Esophagus muscularis mucosa (tissue), 4 donors: ENCODE data around the gene CMPK2. TPM values are rescaled to one million over a fixed set of nuclear protein-coding genes. Genes with fewer than 3 reads are reported as not detected.

Source experiments
- DNase-seq: peaks from one replicate; pipeline ENCODE4 v3.0.0-alpha.2; 2017; ENCODE audit errors: extremely low spot score
- H3K27ac ChIP-seq, 4 donors: fragments of 200-600 bp; sonication (generic); replicated peaks in 1 of 4; 1 replicate in 3 of 4; 2 replicates in 1 of 4; pipeline ENCODE4 v1.5.1; 2016 to 2019; ENCODE audit warnings: mild to moderate bottlenecking in 1 of 4
- H3K27me3 ChIP-seq, 4 donors: fragments of 200-600 bp; sonication (generic); one replicate each; pipeline versions ENCODE4 v1.5.1 to v1.6.0; 2016 to 2019
- H3K36me3 ChIP-seq, 4 donors: fragments of 200-600 bp; sonication (generic); one replicate each; pipeline ENCODE4 v1.5.1; 2016 to 2019
- H3K4me1 ChIP-seq, 4 donors: fragments of 200-600 bp; sonication (generic); one replicate each; pipeline ENCODE4 v1.5.1; 2016 to 2019
- H3K4me3 ChIP-seq, 4 donors: fragments of 200-600 bp; sonication (generic); 1 replicate in 2 of 4; 2 replicates in 2 of 4; pipeline ENCODE4 v1.5.1; 2016 to 2019; ENCODE audit warnings: mild to moderate bottlenecking in 4 of 4, moderate library complexity in 1 of 4
- H3K9me3 ChIP-seq, 4 donors: fragments of 200-600 bp; sonication (generic); 1 replicate in 3 of 4; 2 replicates in 1 of 4; pipeline ENCODE4 v1.5.1; 2016 to 2019
- EP300 ChIP-seq: sonication (generic); formaldehyde crosslinking; IDR thresholded peaks from one replicate; pipeline ENCODE4 v1.6.1; 2017; ENCODE audit warnings: antibody characterized with exemption
- POLR2A ChIP-seq: fragments of 450-650 bp; IDR thresholded peaks from one replicate; pipeline ENCODE4 v1.6.1; 2017; ENCODE audit warnings: antibody characterized with exemption, moderate library complexity, mild to moderate bottlenecking, low read depth
- POLR2AphosphoS5 ChIP-seq, 2 donors: sonication (generic); formaldehyde crosslinking; IDR thresholded peaks; one replicate each; pipeline ENCODE4 v1.6.1; 2017; ENCODE audit warnings: antibody characterized with exemption in 2 of 2
- WGBS: methylation state at CpG from one replicate; pipeline ENCODE4 v1.1.5; 2018; 5-methylcytosine and 5-hydroxymethylcytosine counted together
- intact Hi-C: fragments of 100-400 bp; cut with DNase I; formaldehyde crosslinking; loops from one replicate; pipeline ENCODE4 v1.15.1; 2023
- total RNA-seq, 4 donors: library from RNA; depleted of rRNA; stranded (reverse); fragments of >200 nt; gene quantifications; one replicate each; pipeline versions ENCODE4 v1.1.0 to v1.2.1, GENCODE V29; 2016
- TF ChIP-seq, protein P1 (sequence below), 3 experiments: fragments of 200-600 bp in 2 of 3; fragments of 450-650 bp in 1 of 3; sonication (generic) in 2 of 3; IDR thresholded peaks; one replicate each; pipeline ENCODE4 v1.5.1; 2017 to 2019; ENCODE audit warnings: antibody characterized with exemption in 3 of 3, mild to moderate bottlenecking in 2 of 3, moderate library complexity in 1 of 3

The CMPK2 gene
- total RNA-seq, 4 donors from 2014 or later = 3.3 to 8.3 (median 5.8) TPM

DNA sequence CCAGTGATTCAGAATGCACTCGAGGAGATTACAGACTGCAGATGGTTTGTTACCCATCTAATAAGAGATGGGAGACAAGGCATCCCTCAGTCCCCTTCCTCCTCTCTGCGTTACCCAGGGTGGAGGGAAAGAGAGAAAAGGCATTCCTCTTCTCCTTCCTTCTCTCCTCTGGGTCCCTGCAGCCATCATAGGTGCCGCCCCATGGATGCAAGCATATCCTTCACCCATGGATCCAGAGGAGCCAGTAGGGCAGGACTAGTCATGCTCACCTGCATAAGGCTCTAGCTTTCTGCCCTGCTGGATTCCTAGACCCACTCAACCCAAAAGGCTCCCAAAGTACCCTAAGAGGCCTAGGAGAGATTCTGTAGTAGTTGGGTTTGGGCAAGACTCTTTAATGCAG is 20.4 kb downstream of the CMPK2 start:
- H3K9me3 ChIP-seq = peaks cover 8 to 98% (median 76%) of the 10 kb centered on the region in 4 donors
- H3K27me3 ChIP-seq = no peaks in the 10 kb centered on the region
- intact Hi-C loops = no loop called here
- WGBS = 50% methylated on average over 2 of the region's 3 CpGs
- TF ChIP-seq, protein P1, sequence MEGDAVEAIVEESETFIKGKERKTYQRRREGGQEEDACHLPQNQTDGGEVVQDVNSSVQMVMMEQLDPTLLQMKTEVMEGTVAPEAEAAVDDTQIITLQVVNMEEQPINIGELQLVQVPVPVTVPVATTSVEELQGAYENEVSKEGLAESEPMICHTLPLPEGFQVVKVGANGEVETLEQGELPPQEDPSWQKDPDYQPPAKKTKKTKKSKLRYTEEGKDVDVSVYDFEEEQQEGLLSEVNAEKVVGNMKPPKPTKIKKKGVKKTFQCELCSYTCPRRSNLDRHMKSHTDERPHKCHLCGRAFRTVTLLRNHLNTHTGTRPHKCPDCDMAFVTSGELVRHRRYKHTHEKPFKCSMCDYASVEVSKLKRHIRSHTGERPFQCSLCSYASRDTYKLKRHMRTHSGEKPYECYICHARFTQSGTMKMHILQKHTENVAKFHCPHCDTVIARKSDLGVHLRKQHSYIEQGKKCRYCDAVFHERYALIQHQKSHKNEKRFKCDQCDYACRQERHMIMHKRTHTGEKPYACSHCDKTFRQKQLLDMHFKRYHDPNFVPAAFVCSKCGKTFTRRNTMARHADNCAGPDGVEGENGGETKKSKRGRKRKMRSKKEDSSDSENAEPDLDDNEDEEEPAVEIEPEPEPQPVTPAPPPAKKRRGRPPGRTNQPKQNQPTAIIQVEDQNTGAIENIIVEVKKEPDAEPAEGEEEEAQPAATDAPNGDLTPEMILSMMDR (IDR thresholded peaks at IDR 0.05) = no peak
- no peak for TF ChIP-seq EP300
- no peak for TF ChIP-seq POLR2AphosphoS5 (IDR thresholded peaks at IDR 0.05)
- no peak for TF ChIP-seq POLR2A
- no peak overlapping the region for H3K27ac ChIP-seq
- peaks cover 14 to 43% (median 39%) of the 10 kb centered on the region in 4 donors for H3K36me3 ChIP-seq
- H3K4me1 ChIP-seq = no peaks in the 10 kb centered on the region
- no peak for DNase-seq
- no peak overlapping the region for H3K4me3 ChIP-seq

DNA sequence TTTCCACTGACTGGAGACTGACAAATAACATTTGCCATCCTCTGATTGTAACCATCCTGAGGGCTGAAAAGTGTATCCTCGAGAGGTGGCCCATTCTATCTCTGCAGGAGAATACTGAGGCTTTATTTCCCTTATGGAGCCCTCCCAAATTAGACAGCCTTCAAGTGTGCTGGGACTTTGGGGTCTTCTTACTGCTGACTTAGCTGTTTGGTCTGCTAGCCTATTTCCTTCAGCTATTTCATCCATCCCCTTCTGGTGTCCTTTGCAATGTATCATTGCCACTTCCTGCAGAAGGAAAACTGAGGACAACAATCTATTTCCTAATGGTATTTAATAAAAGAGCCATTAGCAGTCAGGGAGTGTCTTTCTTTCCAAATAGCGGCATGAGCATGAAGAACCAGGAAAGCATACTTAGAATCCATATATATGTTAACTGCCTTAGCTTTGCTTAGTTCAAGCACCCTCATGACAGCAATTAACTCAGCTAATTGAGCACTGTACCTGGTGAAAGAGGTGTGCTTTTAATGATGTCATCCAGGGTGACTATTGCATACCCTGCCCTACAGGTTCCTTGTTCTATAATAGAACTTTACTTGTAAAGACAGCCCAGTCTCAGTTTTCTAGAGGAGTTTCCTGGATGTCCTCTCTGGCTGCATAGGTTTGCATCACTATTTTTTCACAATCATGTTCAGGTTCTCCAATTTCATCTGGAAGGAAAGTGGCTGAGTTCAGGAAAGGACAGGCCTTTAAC is 24.0 kb downstream of the CMPK2 start:
- peaks cover 8 to 74% (median 49%) of the 10 kb centered on the region in 4 donors for H3K9me3 ChIP-seq
- WGBS = 91% methylated on average over 2 of the region's 2 CpGs
- no peak for TF ChIP-seq POLR2A
- no peak for TF ChIP-seq EP300
- H3K36me3 ChIP-seq = peaks cover 0 to 18% (median 4%) of the 10 kb centered on the region in 4 donors
- intact Hi-C loops = no loop called here
- no peak overlapping the region for H3K4me3 ChIP-seq
- no peaks in the 10 kb centered on the region for H3K4me1 ChIP-seq
- no peak overlapping the region for H3K27ac ChIP-seq
- H3K27me3 ChIP-seq = no peaks in the 10 kb centered on the region
- no peak for DNase-seq

DNA sequence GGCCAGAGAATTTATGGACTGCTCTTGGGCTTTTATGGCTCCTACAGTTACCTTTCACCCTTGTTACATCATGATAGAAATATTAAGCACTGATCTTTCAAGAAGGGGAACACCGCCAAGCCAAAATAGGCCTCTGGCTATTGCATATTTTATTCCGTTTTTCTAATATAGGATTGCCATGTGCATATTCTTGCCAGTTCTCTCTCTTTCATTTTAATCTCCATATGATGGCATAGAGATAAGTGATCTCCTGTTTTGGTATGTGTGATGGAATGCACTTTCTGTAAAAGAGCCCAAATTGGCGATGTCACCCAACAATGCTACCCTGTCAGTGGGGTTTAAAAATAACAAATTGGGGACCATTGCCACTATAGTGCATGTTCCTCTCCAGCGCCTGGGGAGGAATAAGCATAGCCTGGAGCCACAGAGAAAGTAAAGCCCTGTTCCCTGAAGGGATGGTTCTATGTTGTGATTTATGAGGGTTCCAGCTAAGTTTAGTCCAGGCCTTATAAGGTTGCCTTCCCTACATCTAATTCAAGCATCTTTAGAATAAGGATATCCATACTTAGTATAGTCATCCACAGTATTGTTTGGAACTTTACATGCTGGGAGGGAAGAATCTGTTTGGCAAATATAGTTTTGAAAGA is 26.9 kb downstream of the CMPK2 start:
- 82% methylated on average over 4 of the region's 4 CpGs for WGBS
- Histone ChIP-seq H3K27ac (no peak overlapping the region), H3K36me3 (peaks cover 0 to 14% (median 0%) of the 10 kb centered on the region in 4 donors), H3K27me3 (no peaks in the 10 kb centered on the region), H3K9me3 (peaks cover 0 to 48% (median 25%) of the 10 kb centered on the region in 4 donors), H3K4me3 (no peak overlapping the region), H3K4me1 (no peaks in the 10 kb centered on the region)
- intact Hi-C loops = no loop called here
- TF ChIP-seq, protein P1 (IDR thresholded peaks at IDR 0.05) = no peak
- TF ChIP-seq EP300 = no peak
- TF ChIP-seq POLR2A = no peak
- no peak for TF ChIP-seq POLR2AphosphoS5 (IDR thresholded peaks at IDR 0.05)
- DNase-seq = no peak

DNA sequence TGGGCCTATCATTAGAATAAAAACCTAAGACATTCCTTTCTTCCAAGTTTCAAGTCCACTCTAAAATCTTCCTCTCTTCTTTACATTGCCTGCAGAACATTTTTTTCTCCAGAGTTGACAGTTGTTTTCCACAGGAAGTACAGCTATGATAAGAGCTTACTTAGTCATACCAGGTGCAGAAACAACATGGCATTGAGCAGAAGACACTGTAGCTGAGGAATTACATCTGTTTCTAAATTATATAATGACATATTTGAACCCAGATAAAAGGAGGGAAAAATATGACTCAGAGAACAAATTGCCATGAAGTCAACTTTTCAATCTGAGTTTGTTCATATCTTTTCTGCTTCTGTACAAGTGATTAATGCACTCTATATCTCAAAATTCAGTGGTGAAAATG is 30.2 kb downstream of the CMPK2 start:
- Histone ChIP-seq H3K27ac (no peak overlapping the region), H3K4me3 (no peak overlapping the region), H3K9me3 (peaks cover 0 to 31% (median 12%) of the 10 kb centered on the region in 4 donors), H3K27me3 (no peaks in the 10 kb centered on the region), H3K4me1 (no peaks in the 10 kb centered on the region), H3K36me3 (peaks cover 0 to 13% (median 0%) of the 10 kb centered on the region in 4 donors)
- DNase-seq = no peak
- no peak for TF ChIP-seq POLR2A
- TF ChIP-seq, protein P1 (IDR thresholded peaks at IDR 0.05) = no peak
- TF ChIP-seq POLR2AphosphoS5 (IDR thresholded peaks at IDR 0.05) = no peak
- no peak for TF ChIP-seq EP300
- intact Hi-C loops = no loop called here

DNA sequence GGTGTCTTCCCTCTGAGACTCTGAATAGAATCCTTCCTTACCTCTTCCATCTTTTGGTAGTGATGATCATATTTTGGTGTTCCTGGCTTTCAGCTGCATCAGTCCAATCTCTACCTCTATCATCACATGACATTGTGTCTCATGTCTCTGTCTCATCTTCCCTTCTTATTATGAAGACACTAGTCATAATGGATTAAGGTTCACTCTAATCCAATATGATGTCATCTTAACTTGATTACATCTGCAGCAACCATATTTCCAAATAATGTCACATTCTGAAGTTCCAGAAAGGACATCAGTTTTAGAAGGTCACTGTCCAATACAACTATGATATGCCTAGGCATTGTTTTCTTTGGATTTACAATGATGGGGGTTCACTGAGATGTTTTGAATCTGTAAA is 31.5 kb downstream of the CMPK2 start:
- Histone ChIP-seq H3K4me3 (no peak overlapping the region), H3K4me1 (no peaks in the 10 kb centered on the region), H3K27ac (no peak overlapping the region), H3K36me3 (peaks cover 0 to under 1% (median 0%) of the 10 kb centered on the region in 4 donors), H3K9me3 (peaks cover 0 to 23% (median 9%) of the 10 kb centered on the region in 4 donors), H3K27me3 (no peaks in the 10 kb centered on the region)
- TF ChIP-seq EP300 (no peak), POLR2AphosphoS5 (IDR thresholded peaks at IDR 0.05) (no peak), POLR2A (no peak)
- TF ChIP-seq, protein P1 (IDR thresholded peaks at IDR 0.05) = no peak
- DNase-seq = no peak
- intact Hi-C loops = no loop called here
